SKM-1 treated with dmso at 0.1 percent for 144 hours (cell line): ENCODE results near the gene TECPR1.

ENCODE experiments used
- DNase-seq: peaks from one replicate; lab custom pipeline; 2025; ENCODE audit not compliant: unreplicated experiment; lab: John Stamatoyannopoulos, UW

The TECPR1 gene

DNA sequence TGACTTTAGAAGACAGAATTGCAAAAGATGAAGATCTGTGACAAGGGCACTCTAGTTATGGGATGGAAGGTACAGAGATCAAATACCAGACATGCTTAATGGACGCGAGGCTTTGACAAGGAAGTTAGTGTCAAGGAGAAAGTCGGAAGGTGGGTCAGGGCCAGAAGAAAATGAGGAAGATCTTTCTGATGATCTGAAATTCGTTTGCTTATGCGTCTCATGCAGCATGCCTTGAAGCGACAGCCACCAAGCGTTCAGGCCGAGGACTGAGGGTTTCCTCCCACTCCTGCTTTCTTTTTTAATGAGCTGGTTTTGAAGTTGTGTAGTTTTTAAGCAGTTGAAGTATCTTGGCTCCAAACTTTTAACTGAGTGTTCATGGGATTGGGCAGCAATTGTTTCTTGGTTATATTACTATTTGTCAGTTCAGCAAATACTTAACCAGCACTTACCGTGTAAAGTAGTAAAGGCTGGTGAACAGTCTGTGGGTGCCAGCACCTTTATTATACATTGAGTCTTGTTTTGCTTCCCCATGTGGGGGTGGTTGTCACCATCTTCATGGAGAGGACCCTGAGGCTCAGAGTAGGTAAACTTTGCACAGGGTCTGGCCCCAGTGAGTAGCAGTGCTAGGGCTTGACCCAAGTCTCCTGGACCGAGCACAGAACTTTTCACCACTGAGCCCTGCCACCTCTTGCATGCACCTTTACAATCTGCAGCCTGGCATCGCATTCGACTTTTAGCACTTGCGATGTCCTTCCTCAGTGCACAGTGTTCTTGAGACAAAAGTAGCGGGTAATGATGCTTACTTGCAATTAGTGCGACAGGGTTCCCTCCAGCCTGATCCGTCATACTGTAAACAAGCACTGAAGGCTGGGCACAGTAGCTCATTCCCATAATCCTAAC lies 55.1 kb downstream of the TECPR1 start:
- no peak for DNase-seq

DNA sequence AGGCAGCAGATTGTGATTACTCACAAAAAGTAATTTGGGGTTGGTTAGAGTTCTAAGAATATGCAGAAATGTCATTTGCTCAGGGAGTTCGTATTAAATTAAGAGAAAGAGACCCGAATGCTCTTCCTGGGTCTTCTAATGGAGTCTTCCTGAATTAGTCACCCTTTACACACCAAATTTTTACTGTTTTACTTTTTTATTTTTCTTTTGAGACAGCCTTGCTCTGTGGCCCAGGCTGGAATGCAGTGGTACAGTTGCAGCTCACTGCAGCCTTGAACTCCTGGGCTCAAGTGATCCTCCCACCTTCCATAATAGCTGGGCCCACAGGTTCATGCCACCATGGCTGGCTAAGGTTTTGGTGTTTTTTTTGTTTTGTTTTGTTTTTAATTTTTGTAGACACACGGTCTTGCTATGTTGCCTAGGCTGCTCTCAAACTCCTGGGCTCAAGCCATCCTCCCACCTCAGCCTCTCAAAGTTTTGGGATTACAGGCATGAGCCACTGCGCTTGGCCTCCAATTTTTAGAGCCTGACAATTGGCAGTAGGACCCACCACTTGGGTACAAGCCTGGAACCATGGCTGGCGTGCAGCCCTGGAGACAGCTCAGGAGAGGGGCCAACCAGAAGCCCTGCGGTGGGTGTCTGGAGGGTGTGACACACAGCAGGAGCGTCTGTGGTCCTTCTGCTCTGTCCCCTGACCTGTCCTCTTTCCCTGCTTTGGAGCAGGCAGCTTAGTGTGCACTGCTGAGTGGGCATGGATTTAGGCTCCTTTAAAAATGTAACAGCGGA lies 57.2 kb downstream of the TECPR1 start:
- no peak for DNase-seq

DNA sequence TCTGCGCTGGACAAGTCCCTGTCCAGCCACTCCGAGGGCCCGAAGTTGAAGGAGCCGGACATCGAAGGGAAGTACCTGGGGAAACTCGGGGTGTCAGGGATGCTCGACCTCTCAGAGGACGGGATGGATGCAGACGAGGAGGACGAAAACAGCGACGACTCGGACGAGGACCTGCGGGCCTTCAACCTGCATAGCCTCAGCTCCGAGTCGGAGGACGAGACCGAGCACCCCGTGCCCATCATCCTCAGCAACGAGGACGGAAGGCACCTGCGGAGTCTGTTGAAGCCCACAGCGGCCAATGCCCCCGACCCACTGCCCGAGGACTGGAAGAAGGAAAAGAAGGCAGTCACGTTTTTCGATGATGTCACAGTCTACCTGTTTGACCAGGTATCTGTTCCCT lies 57.8 kb downstream of the TECPR1 start:
- no peak for DNase-seq

DNA sequence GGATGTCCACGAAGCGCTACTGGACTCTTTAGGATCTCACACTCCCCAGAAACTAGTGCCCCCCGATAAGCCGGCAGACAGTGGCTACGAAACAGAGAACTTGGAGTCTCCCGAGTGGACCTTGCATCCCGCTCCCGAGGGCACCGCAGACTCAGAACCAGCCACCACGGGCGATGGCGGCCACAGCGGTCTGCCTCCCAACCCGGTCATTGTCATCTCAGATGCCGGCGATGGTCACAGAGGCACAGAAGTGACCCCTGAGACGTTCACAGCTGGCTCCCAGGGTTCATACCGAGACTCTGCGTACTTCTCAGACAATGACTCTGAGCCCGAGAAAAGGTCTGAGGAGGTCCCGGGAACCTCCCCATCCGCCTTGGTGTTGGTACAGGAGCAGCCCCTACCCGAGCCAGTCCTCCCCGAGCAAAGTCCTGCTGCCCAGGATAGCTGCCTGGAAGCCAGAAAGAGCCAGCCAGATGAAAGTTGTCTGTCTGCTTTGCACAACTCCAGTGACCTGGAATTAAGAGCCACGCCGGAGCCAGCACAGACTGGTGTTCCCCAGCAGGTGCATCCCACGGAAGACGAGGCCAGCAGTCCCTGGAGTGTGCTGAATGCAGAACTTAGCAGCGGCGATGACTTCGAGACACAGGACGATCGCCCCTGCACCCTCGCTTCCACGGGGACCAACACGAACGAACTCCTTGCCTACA lies 58.4 kb downstream of the TECPR1 start:
- no peak for DNase-seq

DNA sequence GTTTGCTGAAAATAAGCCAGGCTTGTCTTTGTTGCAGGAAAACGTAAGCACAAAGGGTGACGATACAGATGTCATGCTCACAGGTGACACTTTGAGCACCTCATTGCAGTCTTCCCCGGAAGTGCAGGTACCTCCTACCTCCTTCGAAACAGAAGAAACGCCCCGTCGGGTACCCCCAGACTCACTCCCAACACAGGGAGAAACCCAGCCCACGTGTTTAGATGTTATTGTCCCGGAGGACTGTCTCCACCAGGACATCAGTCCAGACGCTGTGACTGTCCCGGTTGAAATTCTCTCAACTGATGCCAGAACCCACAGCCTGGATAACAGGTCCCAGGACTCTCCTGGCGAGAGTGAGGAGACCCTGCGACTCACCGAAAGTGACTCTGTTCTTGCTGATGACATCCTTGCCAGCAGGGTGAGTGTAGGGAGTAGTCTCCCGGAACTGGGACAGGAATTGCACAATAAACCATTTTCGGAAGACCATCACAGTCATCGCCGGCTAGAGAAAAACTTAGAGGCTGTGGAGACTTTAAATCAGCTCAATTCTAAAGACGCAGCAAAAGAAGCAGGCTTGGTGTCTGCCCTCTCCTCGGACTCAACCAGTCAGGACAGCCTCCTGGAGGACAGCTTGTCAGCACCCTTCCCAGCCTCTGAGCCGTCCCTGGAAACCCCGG lies 59.1 kb downstream of the TECPR1 start:
- no peak for DNase-seq

DNA sequence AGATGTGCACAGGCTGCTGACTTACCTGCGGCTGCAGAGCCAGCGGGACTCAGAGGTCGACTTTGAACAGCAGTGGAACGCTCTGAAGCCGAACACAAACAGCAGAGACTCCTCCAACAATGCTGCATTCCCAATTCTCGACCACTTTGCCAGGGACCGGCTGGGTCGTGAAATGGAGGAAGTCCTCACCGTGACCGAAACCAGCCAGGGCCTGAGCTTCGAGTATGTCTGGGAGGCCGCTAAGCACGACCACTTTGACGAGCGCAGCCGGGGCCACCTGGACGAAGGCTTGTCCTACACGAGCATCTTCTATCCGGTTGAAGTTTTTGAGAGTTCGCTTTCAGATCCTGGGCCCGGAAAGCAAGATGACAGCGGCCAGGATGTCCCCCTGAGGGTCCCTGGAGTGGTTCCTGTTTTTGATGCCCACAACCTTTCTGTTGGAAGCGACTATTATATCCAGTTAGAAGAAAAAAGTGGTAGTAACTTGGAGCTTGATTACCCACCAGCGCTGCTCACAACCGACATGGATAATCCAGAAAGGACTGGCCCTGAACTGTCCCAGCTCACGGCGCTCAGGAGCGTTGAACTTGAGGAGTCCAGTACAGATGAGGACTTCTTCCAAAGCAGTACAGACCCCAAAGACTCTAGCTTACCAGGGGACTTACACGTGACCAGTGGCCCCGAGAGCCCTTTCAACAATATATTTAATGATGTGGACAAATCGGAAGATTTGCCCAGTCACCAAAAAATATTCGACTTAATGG lies 60.2 kb downstream of the TECPR1 start:
- no peak for DNase-seq

DNA sequence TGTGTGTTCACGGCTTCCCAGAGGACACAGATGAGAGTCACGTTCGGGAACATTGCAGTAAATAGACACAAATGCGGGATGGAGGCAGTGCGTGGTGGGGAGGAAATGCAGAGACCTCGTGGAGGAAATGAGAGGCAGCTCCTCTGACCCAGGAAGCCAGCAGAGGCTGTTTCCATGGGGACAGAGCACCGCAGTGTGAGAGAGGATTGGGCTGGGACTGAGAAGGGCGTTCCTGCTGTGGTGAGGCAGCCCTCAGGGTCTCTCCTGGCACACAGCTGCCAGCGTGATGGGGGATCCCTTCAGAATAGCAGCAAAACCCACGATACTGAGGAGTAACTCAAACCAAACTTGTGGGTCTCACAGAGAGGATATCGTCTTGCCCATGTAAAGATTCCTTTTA lies 62.5 kb downstream of the TECPR1 start:
- DNase-seq: no peak

DNA sequence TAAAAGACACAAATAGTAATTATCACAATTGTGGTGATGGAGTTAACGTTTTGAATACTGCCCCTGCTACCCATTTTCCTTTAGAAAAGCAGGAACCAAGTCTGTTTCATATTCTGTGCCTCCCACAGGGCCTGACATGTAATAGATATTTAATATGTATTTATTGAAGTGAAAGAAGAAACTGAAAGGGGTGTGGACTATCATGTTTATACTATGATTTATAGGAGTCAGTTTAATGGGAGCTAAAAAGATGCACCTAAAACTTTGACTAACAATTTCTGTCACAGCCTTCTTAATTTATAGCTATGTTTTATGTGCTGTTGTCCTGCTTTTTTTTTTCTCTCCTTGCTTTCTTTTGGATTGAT lies 64.9 kb downstream of the TECPR1 start:
- no peak for DNase-seq

DNA sequence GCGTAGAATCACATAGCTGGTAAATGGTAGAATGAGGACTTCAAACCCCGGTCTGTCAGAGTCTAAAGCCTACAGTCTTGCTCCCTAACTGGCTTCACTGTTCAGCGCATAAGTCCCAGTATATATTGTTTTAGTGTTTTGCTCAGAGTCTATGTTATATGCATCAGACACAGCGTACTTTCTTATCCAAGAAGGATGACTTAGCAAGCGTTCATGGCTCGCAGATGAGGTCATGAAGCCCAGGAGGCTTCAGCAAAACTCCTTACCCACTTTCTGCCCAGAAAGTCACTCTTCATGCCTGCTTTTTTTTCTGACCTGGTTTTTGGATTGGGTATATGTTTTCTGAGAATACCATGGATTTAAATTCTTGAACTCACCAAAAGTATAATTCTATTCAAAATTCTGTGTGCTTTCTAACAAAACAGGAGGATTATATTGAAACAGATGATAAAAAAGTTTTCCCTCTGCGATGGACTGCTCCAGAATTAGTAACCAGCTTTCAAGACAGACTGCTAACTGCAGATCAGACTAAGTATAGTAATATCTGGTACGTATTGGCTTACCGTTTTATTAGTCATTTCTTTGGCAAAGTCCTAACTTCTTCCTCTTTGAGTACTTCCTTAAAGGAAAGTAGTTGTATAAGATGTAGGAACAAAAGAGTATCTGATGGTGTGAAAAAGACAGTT lies 65.4 kb downstream of the TECPR1 start:
- peak; percentile 53 for DNase-seq

DNA sequence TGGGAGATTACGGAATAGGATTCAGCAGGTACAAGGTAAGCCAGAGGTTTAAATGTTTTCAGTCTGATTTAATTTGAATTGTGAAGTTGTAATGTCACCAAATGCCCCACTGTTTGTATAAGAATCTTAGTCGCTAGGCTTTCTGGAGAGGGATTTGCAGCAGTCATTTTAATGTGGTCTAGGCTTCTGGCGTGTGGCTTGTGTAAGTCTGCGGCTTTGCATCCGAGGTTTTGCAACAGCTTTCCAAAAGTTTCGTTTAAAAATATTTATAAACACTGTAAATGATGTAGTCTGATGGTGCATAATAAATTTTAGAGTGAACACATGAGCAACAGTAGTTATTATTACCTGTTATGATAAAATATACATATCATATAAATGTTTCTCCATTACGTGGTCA lies 66.9 kb downstream of the TECPR1 start:
- peak; percentile 69 for DNase-seq

DNA sequence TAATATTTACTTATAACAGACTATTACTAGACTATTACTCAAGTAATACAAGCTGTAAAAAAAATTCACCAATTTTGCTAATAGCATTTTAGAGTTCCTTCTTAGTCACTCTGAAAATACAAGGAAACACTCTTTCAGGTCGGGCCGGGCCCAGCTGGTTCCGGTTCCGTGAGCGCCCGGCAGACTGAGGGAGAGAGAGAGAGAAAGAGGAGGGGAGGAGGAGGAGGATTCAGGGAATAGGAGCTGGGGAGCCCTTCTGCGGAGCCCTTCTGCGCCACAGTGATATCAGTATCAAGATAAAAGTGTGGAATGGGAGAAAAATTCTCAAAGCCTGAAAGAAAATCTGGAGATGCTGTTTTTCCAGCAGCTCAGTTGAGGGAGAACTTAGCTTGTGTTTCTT lies 71.3 kb downstream of the TECPR1 start:
- DNase-seq: no peak

DNA sequence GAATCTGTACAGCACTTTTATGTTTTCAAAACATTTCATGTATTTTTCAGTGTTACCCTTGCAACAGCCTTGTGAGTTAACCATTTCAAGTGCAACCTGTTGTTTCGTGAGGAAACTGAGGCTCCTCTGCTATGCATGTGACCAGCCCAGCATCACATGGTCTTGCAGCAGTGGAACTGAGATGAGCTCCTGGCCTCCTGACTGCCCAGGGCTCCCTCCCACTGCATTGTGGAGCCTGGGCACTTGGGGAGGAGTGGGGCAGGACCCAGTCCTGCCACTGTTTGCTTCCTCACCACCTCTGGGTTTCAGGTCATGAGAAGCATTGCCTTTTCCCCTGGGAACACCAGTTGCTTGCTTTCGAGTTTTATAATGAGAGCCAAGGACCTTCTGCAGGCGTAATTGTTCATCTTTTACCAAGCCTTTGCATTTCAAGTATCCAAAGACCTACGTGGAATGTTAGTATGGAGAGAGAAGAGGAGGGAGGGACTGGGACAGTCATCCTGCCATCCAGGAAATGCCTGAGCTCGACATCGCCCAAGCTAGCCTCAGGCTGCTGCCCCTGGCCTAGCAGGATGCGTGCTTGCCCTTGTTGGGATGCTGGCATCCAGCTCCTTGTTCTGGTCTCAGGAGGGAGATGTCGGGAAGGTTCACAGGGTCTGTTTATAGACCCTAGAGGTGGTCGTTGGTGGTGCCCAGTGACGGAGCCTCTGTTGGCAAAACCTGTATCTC lies 73.1 kb downstream of the TECPR1 start:
- DNase-seq: no peak

DNA sequence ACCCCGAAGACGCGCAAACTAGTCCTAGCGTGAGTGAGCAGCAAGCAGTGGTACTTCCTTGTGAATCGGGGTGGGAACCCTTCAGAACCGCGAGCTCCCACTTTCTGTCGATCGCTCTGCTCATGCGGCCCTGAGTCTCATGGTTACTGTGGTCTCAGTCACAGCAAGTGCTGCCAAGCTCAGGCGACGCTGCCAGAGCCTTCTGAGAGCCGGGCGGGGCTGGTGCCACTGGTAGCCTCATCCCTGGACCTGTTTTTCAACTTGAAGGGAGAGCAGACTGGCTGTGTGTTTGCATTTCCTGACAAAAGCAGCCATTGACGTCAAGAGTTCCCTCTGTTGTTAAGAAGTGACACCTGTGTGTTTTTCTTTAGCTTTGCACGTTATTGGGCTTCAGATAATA lies 73.7 kb downstream of the TECPR1 start:
- no peak for DNase-seq

DNA sequence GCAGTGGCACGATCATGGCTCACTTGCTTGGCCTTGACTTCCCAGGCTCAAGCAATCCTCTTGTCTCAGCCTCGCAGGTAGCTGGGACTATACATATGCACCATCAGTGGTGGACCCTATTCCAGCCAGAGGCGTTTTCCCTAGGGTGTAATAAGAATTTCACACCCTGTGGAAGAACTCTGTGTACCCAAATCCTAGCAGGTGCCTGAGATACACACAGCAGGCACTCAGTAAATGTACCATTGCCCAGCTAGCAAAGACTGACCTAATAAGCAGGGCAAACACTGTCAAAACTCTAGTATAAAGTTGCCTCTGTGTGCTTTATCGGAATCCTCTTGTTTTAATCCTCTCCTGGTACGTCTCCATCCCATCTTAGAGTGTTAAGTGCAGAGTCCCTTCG lies 74.5 kb downstream of the TECPR1 start:
- no peak for DNase-seq

DNA sequence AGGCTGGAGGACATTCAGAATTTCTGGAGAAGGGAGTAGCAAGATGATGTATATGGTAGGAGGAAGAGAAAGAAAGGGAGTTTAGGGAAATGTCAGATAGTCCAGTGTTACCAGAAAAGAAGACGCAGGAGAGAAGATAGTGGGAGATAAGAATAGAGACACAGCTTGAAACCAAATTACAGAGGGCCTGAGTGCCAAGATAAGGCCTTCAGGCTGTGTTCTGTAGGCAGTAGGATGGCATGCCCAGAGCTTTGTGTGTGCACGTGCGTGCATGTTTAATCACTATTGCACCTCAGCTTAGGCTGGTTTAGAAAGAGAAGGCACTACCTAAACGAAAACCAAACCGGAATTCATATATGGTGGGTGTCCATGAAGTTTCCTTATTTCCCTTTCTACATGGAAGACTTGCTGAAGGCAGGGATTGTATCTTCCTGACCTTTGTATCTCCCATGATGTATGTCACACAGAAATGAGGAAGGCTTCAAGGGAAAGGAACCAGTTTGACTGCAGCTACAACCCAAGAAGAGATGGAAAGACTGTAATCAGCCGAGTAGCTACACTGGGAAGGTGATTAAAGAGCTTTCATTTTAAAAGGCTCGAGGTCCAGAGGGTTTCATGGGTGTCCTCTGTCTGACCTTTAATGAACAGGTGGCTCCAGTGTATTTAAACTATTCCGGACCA lies 76.6 kb downstream of the TECPR1 start:
- no peak for DNase-seq

DNA sequence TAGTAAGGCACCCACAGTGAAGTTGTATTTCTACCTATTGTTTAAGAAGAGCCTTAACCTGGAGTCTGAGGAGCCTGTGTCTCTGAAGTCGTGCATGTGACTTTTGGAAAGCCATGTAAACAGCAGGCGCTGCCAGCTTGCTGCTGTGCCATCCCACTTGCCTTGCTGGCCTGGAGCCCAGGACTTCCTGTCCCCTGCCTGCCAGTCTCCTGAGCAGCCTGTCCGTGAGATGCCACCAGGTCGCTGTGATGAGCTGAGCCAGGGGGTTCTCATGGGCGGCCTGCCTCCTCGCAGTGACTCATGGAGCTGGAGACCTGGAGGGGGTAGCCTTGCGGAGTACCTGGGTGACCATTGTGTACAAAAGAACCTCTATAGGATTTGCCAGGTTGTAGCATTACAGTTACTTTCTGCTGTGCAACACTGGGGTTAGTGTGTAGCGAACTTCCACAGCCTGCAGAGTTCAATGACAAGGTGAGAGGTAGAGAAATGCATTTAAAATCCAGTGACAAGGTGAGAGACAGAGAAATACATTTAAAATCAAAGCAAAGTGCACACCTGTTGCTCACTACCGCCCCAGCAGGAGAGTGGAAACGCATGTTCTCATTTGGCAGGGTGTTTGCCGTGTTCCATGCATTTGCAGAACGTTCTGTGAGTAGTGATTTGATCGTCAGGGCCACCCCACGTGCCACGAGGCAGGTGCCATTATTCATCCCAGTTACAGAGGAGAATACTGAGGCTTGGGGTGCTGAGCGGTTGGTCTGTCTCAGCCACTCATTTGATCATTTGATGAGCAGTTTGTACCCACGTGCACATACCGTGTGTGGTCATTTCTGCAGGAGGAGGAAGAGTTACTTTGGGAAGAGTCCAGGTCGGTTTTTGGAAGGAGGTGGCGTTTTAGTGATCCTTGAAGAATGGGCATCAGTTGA lies 77.4 kb downstream of the TECPR1 start:
- no peak for DNase-seq

DNA sequence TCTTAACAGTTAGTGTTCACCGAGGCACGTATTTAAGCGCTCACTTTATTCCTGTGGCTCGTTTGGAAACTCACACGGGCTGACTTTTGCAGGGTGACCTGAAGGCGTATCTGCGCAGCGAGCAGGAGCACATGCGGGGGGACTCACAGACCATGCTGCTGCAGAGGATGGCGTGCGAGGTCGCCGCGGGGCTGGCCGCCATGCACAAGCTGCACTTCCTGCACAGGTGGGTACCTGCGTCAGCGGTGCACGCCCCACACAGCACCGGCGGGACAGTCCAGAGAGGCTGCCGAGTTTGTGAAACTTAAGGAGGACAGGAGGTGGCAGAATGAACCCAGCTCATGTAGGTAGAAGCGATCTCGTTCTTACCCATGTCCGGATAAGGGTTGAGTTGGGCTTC lies 80.6 kb downstream of the TECPR1 start:
- no peak for DNase-seq

DNA sequence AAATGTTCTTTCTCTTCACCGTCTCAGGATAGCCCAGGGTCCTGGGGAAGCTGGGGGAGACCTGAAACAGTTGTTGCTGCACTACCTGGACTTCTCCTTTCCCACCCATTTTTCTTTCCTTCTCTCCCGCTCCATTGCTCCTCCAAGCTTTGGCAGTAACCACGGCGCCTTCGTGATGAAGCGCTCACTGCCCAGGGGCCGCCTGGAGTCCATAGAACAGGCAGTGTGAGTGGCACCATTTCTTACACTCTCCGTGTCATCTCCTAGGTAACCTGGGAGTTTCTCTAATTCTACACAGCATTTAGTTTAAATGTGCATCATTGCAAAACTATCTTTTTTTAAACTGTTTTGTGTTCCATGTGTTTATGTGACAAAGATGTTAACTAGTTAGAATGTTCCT lies 81.1 kb downstream of the TECPR1 start:
- DNase-seq: no peak
